AG04449 (cell line): Measurements from ENCODE around the gene SPCS1.

Source experiments
- CTCF ChIA-PET: fragments of 350-600 bp; formaldehyde crosslinking; extraction: SDS; loops from one replicate; lab custom pipeline; 2021; ENCODE audit warnings: antibody characterized with exemption; lab: Yijun Ruan, JAX
- POLR2A ChIA-PET: fragments of 400-600, 350-600 bp; formaldehyde crosslinking; extraction: SDS; loops from one replicate; lab custom pipeline; 2020; ENCODE audit warnings: antibody characterized with exemption, inconsistent platforms; lab: Yijun Ruan, JAX
- DNase-seq: peaks from one replicate; pipeline ENCODE4 v3.0.0-alpha.2; 2010; ENCODE audit warnings: low read depth, low spot score
- H3K4me3 ChIP-seq: 2 replicates; pipeline ENCODE4 v1.5.1; 2011; ENCODE audit warnings: low read depth, mild to moderate bottlenecking, control low read depth, low read length
- CTCF ChIP-seq: IDR thresholded peaks from one replicate; pipeline ENCODE4 v1.5.1; 2011; ENCODE audit warnings: mild to moderate bottlenecking, moderate library complexity, low read length, control low read depth, inconsistent platforms; ENCODE audit not compliant: insufficient read depth; ENCODE audit errors: missing control alignments

SPCS1 gene

GRCh38 chr3:52690560-52690959 lies 15.3 kb upstream of the SPCS1 start:
- POLR2A ChIA-PET = no interaction called here
- no peak for TF ChIP-seq CTCF
- CTCF ChIA-PET = no interaction called here
- H3K4me3 ChIP-seq = no peak overlapping the region
- no peak for DNase-seq

GRCh38 chr3:52693071-52693470 lies 12.8 kb upstream of the SPCS1 start:
- no peak overlapping the region for H3K4me3 ChIP-seq
- DNase-seq = no peak
- TF ChIP-seq CTCF = no peak
- CTCF ChIA-PET = interaction anchor here (0.8 to 2.1 kb wide), 4 partner anchors 12 to 264 kb away, joined by 3 to 7 read pairs (median 6); partner anchors contain the start of genes GLT8D1 and SPCS1
- POLR2A ChIA-PET = interaction anchor here (1.0 to 1.5 kb wide), 3 partner anchors 8 to 157 kb away, joined by 3 to 4 read pairs (median 3); partner anchors contain the start of gene UQCC5

- TF ChIP-seq CTCF = no peak
- no peak overlapping the region for H3K4me3 ChIP-seq
- ChIA-PET POLR2A (no interaction called here), CTCF (interaction anchor here (0.8 to 2.0 kb wide), 2 partner anchors 12 to 248 kb away, joined by 3 to 6 read pairs; no protein-coding TSS in a partner anchor)
- no peak for DNase-seq
These were observed 11.2 kb upstream of the SPCS1 start for GRCh38 chr3:52694528-52695189.

GRCh38 chr3:52695798-52696671 lies 9.9 kb upstream of the SPCS1 start:
- H3K4me3 ChIP-seq = no peak overlapping the region
- ChIA-PET CTCF (interaction anchor here (2.0 kb wide), 1 partner anchor 250 kb away, joined by 6 read pairs; no protein-coding TSS in a partner anchor), POLR2A (no interaction called here)
- TF ChIP-seq CTCF = no peak
- DNase-seq = no peak

GRCh38 chr3:52696830-52697631 lies 8.9 kb upstream of the SPCS1 start:
- POLR2A ChIA-PET = interaction anchor here (1.2 kb wide), 1 partner anchor 9 kb away, joined by 5 read pairs; no protein-coding TSS in a partner anchor
- no peak overlapping the region for H3K4me3 ChIP-seq
- DNase-seq = no peak
- CTCF ChIA-PET = interaction anchor here (0.9 kb wide), 1 partner anchor 249 kb away, joined by 3 read pairs; no protein-coding TSS in a partner anchor
- no peak for TF ChIP-seq CTCF
